Islet precursor cell (in vitro differentiated cells): Measurements from ENCODE around the gene MARCHF4.

Source experiments
- DNase-seq: peaks from one replicate; pipeline ENCODE4 v3.0.0-alpha.2; 2018

Gene MARCHF4

GRCh38 chr2:216371721-216372702 is at the start of gene MARCHF4:
TSS of gene MARCHF4 (minus strand) at chr2:216372483. CDS start at chr2:216370260, 2,223 bp downstream.
- peak; percentile 91 for DNase-seq

GRCh38 chr2:216420367-216421101 is 48.3 kb upstream of the MARCHF4 start:
- peak; percentile 58 for DNase-seq

- no peak for DNase-seq
Measured at GRCh38 chr2:216418981-216419380, 46.7 kb upstream of the MARCHF4 start.

- DNase-seq = no peak
Measured at GRCh38 chr2:216416571-216417307, 44.5 kb upstream of the MARCHF4 start.

- DNase-seq = no peak
Measured at GRCh38 chr2:216415541-216415940, 43.3 kb upstream of the MARCHF4 start.

GRCh38 chr2:216414772-216415319 is 42.6 kb upstream of the MARCHF4 start:
- DNase-seq = no peak

- DNase-seq = no peak
Measured at GRCh38 chr2:216413882-216414281, 41.6 kb upstream of the MARCHF4 start.

GRCh38 chr2:216412022-216412999 is 40.0 kb upstream of the MARCHF4 start, which contains the start of gene SMARCAL1:
TSS of gene SMARCAL1 (plus strand) at chr2:216412484. CDS start at chr2:216414705, 2,221 bp downstream.
- DNase-seq = peak; percentile 99

- DNase-seq = no peak
Measured at GRCh38 chr2:216410550-216410949, 38.3 kb upstream of the MARCHF4 start.

GRCh38 chr2:216408426-216409290 is 36.4 kb upstream of the MARCHF4 start:
- DNase-seq = peak; percentile 67

GRCh38 chr2:216406826-216407225 is 34.5 kb upstream of the MARCHF4 start:
- DNase-seq = no peak

- DNase-seq = no peak
Measured at GRCh38 chr2:216405588-216405987, 33.3 kb upstream of the MARCHF4 start.

- DNase-seq = no peak
Measured at GRCh38 chr2:216404010-216404618, 31.8 kb upstream of the MARCHF4 start.

- no peak for DNase-seq
Measured at GRCh38 chr2:216402751-216403150, 30.5 kb upstream of the MARCHF4 start.

- DNase-seq = no peak
Measured at GRCh38 chr2:216399621-216400020, 27.3 kb upstream of the MARCHF4 start.

- no peak for DNase-seq
Measured at GRCh38 chr2:216394881-216395280, 22.6 kb upstream of the MARCHF4 start.

GRCh38 chr2:216392945-216393840 is 20.9 kb upstream of the MARCHF4 start:
- no peak for DNase-seq

GRCh38 chr2:216392018-216392562 is 19.8 kb upstream of the MARCHF4 start:
- no peak for DNase-seq
